ENCODE data around the gene POLR2F.

POLR2F gene

DNA sequence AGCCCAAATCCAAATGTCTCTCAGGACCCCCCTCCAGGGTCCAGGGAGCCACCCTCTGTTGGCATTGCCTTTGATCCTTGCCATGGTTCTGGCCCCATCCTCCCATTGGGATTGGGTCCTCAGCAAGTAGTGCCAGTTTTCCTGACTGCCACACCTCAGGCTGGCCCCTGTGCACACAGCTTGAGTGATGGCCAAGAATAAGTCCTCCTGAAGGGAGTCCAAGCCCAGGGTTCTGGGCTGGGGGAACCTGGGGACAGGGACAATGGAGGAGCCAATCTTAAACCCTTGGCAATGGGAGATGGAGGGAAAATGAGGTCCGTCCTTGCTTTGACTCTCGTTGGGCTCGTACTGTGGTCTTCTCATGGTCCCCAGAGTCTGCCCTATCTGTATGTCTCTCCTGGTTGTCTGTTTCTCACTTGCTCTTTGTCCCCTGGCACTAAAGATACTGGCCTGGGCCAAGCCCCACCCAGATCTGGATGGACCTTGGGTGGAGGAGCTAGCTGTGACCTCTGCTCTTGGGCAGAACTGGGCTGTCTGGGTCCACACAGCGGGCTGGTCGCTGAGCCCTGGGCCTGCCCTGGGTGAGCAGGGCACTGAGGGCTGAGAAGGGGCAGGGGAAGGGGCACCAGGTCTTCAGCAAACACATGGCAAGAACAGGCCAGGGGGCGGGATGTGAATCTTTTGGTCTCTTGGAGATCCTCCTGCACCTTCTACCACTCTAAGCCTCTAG lies 27.9 kb downstream of the POLR2F start:
- DNase-seq (ENCODE audit: low read depth, low spot score) = no peak

DNA sequence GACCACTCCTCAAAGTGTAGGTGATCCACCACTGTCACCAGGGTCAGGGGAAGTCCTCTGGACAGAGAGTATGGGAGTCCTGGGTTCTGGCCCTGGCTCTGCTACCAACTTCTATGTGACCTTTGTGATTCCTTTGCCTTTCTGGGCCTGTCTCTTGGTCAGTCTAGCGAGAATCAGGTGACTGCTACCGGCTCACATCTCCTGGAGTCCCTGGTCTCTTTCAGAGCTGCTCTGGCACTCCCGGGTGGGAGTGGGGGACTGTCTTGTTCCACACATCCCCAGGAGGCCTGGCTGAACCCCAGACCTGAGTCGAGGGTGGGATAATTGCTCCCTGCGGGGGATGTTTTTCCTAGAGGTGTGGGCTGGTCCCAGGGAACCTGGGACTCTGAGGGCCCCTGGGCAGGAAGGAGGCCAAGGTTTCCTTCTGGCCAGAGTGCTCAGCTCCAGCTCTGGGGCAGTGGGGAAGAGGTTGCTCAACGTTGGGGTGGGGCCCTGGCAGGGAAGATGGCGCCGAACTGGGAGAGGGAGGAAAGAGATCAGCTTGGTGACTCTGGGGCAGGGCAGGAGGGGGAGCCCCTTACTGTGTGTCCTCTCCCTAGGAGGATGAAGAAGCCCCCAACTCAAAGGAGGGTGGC lies 28.8 kb downstream of the POLR2F start:
- DNase-seq (ENCODE audit: low read depth, low spot score) = no peak

DNA sequence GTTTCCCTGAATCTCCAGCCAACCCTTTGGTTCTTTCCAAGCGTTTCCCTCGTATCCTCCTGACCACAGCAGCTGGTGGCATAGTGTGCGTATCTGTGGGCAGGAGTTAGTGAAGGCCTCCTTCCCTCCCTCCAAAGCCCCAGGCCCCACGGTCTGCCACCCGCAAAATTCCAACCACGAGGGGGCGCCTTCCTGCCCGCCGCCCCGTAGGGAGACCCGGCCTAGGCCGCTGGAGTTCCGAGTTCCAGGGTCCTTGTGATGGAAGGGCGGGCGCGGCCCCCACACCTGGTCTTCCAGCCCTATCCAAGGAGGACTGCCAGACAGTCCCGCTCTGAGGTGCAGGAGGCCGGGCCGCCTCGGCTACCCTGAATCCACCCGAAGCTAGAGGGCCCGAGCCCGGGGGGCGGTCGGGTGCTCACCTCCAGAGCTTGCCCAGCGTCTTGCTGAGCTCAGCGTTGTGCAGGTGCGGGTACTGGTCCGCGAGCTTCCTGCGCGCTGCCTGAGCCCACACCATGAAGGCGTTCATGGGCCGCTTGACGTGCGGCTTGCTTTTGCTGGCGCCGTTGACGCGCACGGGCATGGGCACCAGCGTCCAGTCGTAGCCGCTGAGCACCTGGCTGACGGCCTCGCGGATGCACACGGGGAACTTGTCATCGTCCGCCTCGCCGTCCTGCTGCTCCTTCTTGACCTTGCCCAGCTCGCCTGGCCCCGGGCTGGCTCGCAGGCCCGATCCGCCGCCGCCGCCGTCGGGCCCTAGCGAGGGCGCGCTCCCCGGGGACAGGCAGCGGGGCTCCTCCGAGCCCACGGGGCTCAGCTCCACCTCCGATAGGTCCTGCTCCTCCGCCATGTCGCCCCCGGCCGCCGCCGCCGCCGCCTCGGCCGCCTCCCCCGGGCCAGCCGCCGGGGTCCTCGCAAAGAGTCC lies 29.7 kb downstream of the POLR2F start:
- no peak for DNase-seq (ENCODE audit: low read depth, low spot score)

DNA sequence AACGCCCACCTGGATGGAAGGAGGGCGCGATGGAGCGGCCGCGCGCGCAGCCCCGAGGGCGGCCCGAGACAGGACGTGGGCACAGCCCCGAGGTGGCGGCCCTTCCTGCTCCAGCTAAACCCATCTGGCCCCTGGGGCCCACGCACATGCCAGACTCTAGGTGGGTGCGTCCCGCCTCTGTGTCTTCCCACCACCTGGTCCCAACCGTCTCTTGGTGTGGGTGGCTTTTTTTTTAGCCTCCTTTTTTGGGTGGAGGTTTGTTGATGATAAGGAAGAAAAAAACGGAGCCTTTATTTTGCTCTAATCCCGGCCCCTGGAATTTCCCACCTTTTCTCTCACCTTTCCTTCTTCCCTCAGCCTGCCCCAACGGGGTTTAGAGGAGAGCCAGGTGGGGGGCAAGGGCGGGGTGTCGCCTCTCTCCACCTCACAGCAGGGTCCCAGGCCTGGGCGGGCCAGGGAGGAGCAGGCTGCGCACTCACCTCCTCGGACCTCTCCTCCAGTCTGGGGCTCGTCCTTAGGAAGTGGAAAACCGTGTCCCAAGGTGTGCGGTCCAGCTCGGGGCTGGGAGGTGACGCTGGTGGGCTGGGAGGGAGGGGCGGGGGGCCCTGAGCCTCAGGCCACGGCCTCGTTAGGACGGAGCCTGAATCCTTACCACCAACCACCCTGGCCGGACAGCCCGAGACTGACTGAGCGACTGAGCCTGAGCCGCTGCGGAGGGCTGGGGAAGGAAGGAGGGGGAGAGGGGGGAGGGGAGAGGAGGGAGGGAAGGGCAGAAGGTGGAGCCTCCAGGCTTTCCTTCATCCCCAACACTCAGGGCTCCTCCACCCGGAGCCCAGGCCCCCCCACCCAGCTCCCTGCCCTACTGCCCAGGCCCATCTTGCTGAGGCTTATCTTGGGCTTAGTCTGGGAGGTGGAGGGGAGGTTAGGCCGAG lies 30.6 kb downstream of the POLR2F start, which contains the start of gene SOX10:
Gene SOX10, minus strand, starts transcription at position 696 of the 932 bp plus-strand sequence. CDS start 771 bp downstream, outside the sequence.
- no peak for DNase-seq (ENCODE audit: low read depth, low spot score)

DNA sequence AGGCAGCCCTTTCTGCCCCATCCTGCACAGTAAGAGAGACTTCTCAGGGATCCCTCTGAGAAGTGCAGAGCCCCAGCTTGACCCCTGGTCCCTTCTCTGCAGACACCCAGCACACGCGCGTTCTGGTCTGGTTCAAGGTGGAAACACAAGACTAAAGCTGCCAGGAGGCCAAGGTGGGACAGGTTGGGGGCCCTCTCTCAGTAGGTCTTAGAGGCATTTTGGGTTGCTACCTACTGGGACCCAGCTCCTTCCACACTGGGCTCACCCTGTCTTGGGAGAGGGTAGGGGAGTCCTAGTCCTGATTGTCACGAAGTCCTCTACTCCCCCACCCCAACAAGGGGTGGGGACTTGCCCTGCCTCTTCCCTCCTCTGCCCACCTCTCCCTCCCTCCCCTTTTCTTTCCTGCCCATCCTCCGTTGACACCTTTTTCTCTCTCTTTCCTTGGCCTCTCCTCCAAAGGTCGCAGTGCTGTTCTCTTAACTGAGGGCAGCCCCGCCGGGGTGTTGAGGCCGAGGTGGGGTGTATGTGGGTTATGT lies 31.6 kb downstream of the POLR2F start:
- DNase-seq (ENCODE audit: low read depth, low spot score) = no peak

DNA sequence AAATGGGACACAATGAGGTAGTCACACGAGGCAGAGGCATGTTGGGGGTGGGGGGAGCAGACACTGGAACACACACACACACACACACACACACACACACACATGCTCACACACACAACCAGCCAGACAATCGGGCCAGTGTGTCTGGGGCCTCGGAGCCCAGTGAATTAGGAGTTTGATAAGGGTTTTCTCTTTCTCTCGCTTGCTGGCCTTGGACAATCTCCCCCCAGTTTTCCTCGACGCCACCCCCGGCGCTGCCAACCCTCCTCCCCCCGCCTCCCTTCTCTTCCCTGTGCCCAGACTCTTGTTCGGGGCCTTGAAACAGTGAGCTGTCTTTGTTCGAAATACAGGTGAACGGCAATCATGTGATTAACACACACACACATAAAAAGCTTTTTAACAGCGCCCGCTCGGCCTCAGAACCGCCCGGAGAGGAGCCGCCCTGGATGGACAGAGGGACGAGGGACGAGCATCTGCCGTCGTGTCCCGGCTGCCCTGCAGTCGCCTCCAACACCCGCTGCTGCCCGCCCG lies 32.3 kb downstream of the POLR2F start:
- no peak for DNase-seq (ENCODE audit: low read depth, low spot score)

DNA sequence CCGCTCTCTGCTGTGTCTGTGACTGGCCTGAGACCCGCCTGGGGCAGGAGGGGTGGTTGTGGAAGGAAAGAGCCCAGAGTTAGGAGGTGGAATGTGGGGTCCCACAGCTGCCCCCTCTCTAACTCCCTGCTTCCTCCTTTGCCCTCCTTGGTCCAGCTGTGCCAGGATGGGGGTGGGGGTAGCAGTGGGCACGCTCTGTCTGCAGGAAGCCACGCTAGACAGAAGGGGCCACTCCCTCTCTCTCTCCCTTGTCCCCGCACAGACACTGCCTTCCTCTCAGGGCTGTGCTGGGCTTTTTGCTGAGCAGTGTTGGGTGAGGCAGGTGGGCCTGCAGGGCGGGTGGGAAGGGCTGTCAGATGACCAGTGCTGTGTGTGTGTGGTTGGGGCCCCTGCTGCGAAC lies 32.9 kb downstream of the POLR2F start:
- DNase-seq (ENCODE audit: low read depth, low spot score) = no peak

DNA sequence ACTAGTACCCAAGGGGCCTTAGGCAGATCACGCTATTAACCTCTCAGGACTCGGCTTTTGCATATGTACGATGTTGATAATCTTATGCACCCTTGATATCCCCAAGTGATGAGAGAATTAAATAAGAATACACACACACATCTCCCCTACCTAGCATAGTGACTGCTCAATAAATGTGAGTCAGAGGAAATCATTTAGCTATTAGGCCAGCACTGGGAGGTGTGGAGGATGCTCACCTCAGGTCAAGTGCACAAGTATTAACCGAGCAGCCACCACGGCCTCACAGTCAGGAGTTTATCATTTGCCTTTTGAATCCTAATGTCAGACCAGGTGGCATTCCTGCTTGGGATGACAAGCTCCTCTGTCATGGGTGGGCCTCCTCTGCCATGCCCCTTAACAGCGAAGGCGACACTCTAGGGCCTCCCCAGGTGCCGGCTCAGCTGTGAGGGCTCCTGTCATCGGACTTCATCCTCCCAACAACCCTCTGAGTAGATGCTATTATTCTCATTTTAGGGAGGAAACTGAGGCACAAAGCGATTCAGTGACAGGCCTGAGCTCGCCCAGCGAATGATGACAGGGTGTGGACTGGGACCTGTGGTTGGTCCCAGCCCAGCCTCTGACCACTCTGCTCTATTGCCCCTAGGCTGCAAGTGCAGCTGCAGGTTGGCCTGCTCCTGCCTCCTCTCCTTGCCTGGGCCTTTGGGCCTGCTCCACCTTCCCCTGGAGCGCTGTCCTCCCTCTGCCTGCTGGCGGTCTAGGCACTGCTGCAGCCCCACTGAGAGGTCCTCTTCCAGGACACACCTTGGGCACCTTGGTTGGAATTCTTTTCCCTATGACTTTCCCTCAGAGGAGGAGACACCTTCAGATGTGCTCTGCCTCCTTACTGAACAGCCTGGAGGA lies 35.9 kb downstream of the POLR2F start:
- no peak for DNase-seq (ENCODE audit: low read depth, low spot score)

DNA sequence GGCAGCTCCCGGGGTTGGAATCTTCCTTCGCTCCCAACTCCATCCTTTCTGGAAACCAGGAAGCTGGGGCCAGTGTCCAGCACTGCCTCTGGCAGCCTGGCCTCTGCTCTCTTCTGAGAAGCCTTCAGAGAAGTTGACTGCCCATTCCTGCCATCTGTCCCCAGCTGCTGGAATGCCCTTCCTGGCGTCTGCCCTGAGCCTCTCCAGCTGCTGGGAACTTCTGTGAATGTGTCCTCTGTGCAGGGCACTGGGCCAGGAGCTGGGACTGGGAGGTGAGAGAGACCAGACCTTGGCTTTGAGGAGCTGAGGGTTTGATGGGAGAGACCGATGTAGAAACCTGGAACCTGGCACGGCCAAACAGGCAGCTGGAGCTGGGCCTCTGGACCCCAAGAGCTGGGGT lies 36.8 kb downstream of the POLR2F start:
- no peak for DNase-seq (ENCODE audit: low read depth, low spot score)

DNA sequence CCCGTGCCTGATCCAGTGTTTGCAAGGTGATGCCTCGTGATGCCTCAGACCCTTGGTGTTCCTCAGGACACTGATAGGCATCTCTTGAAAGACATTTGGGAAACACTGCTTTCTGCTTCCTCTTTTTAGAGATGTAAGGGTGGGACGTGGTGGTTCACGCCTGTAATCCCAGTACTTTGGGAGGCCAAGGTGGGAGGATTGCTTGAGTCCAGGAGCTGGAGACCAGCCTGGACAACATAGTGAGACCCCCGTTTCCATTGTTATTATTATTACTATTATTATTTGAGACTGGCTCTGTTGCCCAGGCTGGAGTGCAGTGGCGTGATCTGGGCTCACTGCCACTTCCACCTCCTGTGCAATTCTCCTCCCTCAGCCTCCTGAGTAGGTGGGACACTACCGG lies 37.4 kb downstream of the POLR2F start:
- DNase-seq (ENCODE audit: low read depth, low spot score) = no peak

DNA sequence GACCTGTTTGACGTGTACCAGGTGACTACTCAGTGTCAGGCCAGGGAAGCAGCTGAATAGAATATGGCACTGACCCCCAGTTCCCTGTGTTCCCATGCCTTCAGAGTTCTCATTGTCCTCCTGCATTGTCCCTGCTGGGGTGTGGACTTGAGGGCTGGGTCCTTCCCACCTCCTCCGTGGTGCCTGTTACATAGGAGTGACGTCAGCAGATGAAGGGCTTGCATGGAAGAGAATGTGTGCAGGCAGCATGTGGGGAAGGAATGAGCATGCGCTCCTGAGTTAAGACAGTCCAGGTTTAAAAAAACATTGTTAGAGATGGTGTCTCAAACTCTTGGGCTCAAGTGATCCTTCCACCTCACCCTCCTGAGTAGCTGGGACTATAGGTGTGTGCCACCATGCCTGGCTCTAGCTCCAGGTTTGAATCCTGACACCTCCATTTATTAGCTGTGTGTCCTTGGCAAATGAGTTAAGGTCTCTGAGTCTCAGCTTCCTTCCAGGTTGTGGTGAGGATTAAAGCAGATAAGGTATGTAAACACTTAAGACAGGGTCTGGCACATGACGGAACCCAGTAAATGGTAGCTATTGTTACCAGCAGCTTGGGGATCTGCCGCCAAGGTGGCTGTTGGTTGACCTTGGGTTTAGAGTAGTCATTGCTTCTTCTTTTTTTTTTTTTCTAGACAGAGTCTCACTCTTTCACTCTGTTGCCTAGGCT lies 38.4 kb downstream of the POLR2F start:
- no peak for DNase-seq (ENCODE audit: low read depth, low spot score)

DNA sequence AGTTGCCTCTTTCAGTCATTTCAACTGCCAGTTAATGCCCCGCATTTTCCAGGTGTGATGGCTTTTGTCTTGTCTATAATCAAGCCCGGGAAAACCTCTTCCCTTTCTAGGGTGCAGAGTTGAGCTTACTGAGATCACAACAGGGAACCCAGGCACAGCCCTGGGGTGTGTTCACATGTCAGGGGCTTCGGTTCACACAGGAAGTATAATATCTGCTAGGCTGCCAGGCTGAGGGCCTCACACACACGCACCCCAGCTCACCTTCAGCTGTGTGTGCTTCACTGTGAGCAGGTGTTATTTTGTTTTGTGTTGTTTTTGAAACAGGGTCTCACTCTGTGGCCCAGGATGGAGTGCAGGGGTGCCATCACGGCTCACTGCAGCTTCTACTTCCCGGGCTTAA lies 40.5 kb downstream of the POLR2F start:
- DNase-seq (ENCODE audit: low read depth, low spot score) = no peak

DNA sequence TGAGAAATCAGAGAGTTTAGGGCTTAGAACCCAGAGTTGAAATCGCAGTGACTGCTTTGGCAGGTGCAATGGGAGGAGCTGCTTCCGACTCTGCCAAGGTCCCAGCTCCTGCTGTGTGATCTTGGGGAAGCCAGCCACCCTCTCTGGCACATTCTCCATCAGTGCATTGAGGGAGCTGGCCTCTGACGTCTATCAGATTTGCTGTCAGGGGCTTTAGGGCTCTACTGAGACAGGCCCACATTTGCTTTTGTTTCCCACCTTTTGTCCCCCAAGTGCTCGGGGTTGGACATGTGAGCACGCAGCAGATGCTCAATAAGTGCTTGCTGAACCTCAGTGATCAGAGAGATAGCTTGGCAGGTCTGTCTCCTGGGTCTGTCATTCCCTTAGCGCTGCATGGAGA lies 41.5 kb downstream of the POLR2F start:
- no peak for DNase-seq (ENCODE audit: low read depth, low spot score)

DNA sequence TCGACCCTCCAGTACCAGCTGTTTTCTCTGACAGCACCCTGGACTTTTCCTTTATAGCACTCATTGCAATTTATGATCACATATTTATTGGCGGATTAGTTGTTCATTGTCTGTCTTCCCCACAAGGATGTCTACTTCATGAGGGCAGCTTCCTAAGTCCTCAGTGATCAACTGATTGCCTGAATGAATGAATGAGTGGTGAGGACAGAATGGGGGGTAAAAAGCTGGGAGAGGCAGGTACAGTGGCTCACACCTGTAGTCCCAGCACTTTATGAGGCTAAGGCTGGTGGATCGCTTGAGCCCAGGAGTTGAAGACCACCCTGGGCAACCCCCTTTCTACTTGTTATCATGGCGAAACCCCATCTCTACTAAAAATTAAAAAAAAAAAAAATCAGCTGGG lies 42.0 kb downstream of the POLR2F start:
- DNase-seq (ENCODE audit: low read depth, low spot score) = no peak

DNA sequence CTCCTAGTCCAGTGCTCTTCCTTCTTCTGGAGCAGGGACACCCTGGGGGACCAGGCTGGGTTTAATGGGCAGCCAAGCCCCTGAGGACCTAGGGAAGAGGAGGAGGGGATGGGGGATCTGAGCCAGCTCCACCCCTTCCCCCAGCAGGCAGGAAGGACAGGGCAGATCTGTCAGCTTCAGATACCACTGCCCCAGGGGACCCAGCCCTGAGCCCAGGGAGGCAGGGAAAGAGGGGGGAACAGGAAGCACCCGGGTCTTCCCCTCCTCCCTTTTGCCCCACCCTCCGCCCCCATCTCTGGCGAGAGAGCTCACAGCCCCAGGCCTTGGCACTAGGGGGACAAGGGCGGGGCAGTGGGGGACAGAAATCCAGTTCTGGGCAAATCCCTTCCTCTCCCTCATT lies 42.6 kb downstream of the POLR2F start:
- DNase-seq (ENCODE audit: low read depth, low spot score) = no peak

DNA sequence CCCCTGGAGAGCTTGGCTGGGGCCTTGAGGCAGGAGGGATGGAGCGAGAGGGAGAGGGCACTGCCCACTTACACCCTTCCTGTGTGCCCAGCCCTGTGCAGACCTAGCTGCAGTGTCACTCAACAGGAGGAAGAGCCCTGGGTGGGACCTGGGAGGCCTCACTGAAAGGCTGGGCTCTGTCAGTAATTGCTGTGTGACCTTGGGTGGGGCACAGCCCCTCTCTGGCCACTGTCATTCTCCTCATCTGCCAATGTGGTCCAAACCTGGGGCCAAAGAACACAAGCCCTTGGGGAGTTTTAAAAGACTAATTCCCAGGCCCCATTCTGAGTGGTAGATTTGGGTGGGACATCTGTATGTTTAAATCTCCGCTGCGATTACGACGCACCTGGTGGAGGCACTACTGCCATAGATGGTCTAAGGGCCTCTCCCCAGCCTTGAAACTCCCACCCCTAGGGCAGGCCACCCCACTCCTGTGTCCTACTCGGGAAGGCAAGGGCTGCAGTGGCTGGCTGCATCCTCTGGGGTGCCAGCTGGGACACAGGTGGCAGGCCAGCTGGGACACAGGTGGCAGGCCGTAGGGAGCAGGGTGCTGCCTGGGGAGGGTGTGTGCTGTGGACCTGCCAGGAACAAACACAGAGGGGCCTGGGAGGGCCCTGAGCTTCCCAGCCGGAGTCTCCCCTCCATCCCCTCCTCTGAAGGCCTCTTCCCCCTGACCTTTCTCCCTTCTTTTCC lies 43.2 kb downstream of the POLR2F start:
- DNase-seq (ENCODE audit: low read depth, low spot score) = no peak

DNA sequence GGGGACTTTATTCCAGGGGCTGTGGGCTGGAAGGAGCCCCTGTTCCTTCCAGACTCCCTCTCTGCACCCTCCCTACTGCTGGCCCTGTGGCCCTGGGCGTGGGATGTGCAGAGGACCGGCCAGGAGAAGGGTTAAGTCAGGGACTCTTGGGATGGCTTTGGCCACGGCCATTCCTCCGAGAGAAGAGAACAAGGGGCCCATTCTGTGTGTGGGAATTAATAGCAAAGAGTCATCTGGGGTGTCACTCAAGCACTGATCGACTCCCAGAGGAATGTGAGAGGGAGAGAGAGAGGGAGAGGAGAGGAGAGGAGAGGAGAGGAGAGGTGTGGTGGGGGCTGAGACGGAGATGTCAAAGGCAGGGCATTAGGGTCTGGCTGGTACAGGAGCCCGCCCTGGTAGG lies 45.0 kb downstream of the POLR2F start:
- DNase-seq (ENCODE audit: low read depth, low spot score) = no peak

DNA sequence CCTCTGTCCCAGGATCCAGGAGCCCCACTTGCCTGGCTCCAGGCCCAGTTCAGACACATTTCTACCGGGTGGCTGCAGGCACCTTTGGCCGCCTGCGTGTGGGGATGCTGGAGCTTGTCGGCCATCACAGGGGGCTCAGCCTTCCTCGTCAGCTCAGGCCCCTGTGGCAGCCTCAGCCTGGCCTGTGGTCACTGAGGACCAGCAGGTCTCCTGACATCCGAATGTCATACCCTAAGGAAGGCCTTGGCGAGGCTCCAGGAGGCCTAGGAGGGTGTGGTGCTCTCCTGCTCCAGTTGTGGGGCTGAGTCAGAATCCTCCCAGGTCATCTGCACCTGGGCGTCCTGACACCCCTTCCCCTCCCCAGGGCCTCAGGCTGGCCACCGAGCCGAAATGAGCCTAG lies 45.7 kb downstream of the POLR2F start:
- DNase-seq (ENCODE audit: low read depth, low spot score) = no peak
